Ishikawa (cell line): Measurements from ENCODE around the gene IL34.
A peak's percentile ranks its signal among the peaks of the same experiment; 100 is the strongest.

ENCODE experiments used
- CEBPB ChIP-seq: IDR thresholded peaks from 2 replicates; pipeline ENCODE4 v1.6.1; 2012
- CREB1 ChIP-seq: IDR thresholded peaks from 2 replicates; pipeline ENCODE4 v1.6.1; 2012; ENCODE audit warnings: low read depth
- EGR1 ChIP-seq: IDR thresholded peaks from 2 replicates; pipeline ENCODE4 v1.6.1; 2012
- EP300 ChIP-seq: IDR thresholded peaks from 2 replicates; pipeline ENCODE4 v1.6.1; 2012; ENCODE audit warnings: borderline replicate concordance
- FOXM1 ChIP-seq: IDR thresholded peaks from 2 replicates; pipeline ENCODE4 v1.6.1; 2012; ENCODE audit warnings: low read depth, borderline replicate concordance
- MAX ChIP-seq: IDR thresholded peaks from 2 replicates; pipeline ENCODE4 v1.6.1; 2012
- NFIC ChIP-seq: IDR thresholded peaks from 2 replicates; pipeline ENCODE4 v1.6.1; 2012
- RAD21 ChIP-seq: IDR thresholded peaks from 2 replicates; pipeline ENCODE4 v1.6.1; 2012; ENCODE audit warnings: low read depth
- TAF1 ChIP-seq: IDR thresholded peaks from 2 replicates; pipeline ENCODE4 v1.6.1; 2012; ENCODE audit warnings: low read depth, mild to moderate bottlenecking
- TCF12 ChIP-seq: IDR thresholded peaks from 2 replicates; pipeline ENCODE4 v1.6.1; 2012; ENCODE audit warnings: low read depth
- TEAD4 ChIP-seq: IDR thresholded peaks from 2 replicates; pipeline ENCODE4 v1.6.1; 2012
- USF1 ChIP-seq: IDR thresholded peaks from 2 replicates; pipeline ENCODE4 v1.6.1; 2012
- YY1 ChIP-seq: IDR thresholded peaks from 2 replicates; pipeline ENCODE4 v1.6.1; 2012; ENCODE audit warnings: low read depth
- ZBTB7A ChIP-seq: IDR thresholded peaks from 2 replicates; pipeline ENCODE4 v1.6.1; 2012; ENCODE audit warnings: low read depth
- TF ChIP-seq, protein P1 (sequence below): IDR thresholded peaks from 2 replicates; pipeline ENCODE4 v1.6.1; 2012; ENCODE audit warnings: low read depth, mild to moderate bottlenecking

The IL34 gene

GRCh38 chr16:70635336-70636016 lies 10.9 kb upstream of the IL34 start:
- TF ChIP-seq USF1: no peak
- TF ChIP-seq, protein P1, sequence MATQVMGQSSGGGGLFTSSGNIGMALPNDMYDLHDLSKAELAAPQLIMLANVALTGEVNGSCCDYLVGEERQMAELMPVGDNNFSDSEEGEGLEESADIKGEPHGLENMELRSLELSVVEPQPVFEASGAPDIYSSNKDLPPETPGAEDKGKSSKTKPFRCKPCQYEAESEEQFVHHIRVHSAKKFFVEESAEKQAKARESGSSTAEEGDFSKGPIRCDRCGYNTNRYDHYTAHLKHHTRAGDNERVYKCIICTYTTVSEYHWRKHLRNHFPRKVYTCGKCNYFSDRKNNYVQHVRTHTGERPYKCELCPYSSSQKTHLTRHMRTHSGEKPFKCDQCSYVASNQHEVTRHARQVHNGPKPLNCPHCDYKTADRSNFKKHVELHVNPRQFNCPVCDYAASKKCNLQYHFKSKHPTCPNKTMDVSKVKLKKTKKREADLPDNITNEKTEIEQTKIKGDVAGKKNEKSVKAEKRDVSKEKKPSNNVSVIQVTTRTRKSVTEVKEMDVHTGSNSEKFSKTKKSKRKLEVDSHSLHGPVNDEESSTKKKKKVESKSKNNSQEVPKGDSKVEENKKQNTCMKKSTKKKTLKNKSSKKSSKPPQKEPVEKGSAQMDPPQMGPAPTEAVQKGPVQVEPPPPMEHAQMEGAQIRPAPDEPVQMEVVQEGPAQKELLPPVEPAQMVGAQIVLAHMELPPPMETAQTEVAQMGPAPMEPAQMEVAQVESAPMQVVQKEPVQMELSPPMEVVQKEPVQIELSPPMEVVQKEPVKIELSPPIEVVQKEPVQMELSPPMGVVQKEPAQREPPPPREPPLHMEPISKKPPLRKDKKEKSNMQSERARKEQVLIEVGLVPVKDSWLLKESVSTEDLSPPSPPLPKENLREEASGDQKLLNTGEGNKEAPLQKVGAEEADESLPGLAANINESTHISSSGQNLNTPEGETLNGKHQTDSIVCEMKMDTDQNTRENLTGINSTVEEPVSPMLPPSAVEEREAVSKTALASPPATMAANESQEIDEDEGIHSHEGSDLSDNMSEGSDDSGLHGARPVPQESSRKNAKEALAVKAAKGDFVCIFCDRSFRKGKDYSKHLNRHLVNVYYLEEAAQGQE: no peak
- no peak for TF ChIP-seq EGR1
- no peak for TF ChIP-seq TAF1
- no peak for TF ChIP-seq RAD21
- no peak for TF ChIP-seq EP300
- TF ChIP-seq CREB1: no peak
- no peak for TF ChIP-seq CEBPB
- TF ChIP-seq MAX: no peak
- TF ChIP-seq TCF12: no peak
- no peak for TF ChIP-seq FOXM1

DNA sequence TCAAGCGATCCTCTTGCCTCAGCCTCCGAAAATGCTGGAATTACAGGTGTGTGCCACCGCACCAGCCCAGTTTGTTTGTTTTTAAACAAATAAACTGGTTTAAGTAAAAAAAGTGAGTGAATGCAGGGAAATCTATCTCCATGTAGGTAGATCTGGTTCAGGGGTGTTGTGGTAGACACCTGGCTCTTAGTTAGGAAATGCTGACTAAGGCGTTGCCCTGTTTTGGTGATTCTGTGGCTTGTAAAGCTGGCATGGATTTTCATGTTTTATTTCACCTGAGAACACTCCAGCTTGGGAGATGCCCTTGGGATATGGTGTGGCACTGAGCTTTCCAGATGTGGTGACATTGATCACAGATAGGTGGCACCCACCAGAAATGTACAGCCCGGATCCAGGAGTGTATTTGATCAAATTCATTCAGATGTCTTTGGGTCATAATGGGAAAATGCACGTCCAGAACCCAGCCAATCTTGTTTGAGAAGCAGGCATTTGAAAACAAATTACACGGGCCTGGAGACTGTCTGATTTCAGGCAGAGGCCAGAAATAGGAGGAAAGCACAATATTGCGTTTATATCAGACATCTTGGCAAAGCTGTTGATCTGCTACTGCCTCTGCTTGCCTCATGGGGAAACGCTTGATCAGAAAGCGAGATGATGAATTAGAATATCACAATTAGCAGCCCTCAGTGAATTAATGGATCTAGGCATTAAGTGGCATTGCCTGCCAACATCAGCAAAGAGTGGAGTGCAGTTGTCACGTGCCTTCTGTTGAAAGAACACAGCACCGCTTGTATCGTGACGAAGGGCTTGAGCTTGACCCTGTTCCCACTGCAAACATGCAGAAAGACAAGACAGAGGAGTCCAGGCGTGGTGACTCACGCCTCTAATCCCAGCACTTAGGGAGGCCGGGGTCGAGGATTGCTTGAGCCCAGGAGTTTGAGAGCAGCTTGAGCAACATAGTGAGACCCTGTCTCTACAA lies 7.3 kb upstream of the IL34 start:
- TF ChIP-seq CREB1 (no peak), TEAD4 (no peak), TAF1 (no peak), ZBTB7A (no peak), FOXM1 (no peak), NFIC (no peak), CEBPB (no peak), RAD21 (no peak), MAX (no peak), USF1 (no peak), TCF12 (no peak), EP300 (no peak), YY1 (no peak), EGR1 (no peak)
- TF ChIP-seq, protein P1: no peak

- TF ChIP-seq NFIC (no peak), TCF12 (no peak), CEBPB (peak; percentile 32; the same call in 1 of the 2 replicates)
Observed at GRCh38 chr16:70642633-70643032, 3.7 kb upstream of the IL34 start.

GRCh38 chr16:70644763-70645597 lies 1.4 kb upstream of the IL34 start:
- TF ChIP-seq EP300 (no peak), RAD21 (peak; percentile 28; the same call in 1 of the 2 replicates)
